NCI-H2107 treated with DMSO at 0.1 percent for 48 hours (cell line): ENCODE measurements around the gene TIMM44.
A peak's percentile ranks its signal among the peaks of the same experiment; 100 is the strongest.
"Not testable (repeated sequence)": the region's sequence is repeated elsewhere in the genome, so short reads cannot be mapped to it uniquely, and the experiment has no call there.

Source experiments
- DNase-seq: peaks from one replicate; lab custom pipeline; 2025; ENCODE audit not compliant: unreplicated experiment; lab: John Stamatoyannopoulos, UW

The TIMM44 gene

DNA sequence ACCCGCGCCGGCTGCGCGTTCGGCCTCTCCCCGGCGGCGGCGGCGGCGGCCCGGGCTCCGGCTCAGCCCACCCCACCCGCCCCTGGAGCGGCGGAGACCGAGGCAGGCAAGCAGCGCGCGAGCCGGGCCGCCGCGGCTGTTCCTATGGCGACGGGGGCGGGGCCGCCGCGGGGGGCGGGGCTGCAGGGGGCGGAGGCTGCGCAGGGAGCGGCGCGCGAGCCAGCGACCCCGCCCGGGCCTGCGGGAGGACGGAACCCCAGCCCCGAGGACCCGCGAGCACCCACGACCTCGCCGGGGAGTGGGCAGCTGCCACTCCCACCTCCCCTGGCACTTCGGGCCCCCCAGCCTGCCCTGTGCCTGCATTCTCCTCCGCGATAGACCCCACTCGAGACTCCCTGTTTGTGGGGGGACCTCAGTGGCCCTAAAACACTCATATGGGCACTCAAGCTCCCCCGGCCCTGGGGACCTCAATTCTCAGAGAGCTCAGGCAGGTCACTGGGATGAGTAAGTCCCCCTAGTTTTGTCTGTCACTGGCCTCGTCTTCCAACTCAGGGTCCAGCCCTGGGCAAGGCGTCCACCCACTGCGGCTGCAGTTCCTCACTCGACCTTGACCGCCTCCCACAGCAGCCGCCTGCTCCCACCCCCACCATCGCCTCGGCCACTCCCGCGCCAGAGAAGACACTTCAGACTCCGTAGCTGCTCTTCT, 17.3 kb downstream of the TIMM44 start, which contains the start of gene CTXN1:
CTXN1 (minus strand) TSS at position 115 of the 706 bp plus-strand sequence. CDS start 597 bp downstream, outside the sequence.
- DNase-seq = no peak

DNA sequence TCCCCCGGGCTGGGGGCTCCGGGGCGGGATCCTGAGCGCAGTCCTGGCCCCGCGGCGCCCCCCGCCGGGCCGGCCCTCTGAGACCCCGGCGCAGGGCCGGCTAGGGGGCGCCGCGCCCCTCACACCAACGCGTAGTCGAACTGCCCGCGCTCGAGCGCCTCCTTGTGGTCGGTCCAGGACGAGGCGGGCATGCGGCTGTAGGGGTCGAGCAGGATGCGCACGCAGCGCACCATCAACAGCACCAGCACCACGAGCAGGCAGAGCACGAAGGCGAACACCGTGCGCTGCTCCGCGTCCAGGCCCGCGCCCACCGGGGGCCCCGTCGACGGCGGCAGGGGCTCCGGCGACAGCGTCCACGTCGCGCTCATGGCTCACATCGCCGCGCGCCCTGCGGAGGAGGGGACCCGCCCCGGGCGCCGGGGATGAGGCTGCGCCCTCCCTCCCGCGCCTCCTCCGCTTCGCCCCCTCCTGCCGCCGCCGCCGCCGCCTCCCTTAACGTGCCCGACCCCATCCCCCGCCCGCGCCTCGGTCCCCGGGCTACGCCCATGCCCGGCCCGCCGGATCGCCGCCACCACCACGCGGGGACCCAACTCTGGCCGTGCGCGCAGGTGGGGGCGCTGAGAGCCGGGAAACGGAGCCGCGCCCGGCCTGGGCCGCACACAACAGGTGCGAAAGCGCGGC, 18.2 kb downstream of the TIMM44 start:
- DNase-seq = no peak

DNA sequence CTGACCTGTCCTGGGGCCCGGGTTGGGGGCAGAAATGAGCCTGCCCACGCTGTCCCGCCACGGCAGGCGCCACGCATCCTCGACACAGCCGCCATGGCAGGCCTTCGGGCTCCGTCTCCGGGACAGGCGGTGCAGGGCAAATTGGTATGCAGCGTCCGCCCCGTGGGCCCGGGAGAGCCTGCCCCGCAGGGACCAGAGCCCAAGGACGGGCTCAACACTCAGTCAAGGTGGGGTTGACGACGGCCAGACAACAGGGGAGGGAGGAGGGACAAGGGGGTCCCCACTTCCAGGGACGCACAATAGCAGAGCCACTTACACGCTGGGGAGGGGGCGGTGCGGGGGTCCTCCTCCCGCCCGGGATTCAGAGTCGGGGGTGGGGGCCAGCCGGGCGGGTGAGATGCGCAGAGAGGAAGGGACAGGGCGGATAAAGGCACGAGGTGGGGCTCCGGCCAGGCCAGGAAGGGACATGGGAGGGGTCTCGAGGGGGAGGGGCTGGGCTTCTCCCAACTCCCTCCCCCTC, 18.8 kb downstream of the TIMM44 start:
- DNase-seq = no peak

DNA sequence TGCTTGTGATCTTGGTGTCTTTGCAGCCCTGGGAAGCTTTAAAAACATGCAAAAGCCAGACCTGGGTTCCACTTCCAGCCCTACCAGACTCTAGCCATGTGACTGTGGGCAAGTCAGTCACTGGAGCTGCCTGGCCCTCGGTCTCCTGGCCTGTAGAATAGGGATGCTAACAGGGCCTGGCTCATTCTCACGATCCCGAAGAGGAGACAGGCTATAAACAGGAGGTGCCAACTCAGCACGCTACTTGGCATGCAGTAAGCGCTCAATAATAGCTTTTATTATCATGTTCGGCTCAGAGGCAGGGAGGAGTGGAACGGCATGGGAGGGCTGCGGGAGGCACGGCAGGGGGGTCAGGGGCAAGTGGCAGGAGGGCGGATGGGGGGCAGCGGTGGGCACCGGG, 19.2 kb downstream of the TIMM44 start:
- DNase-seq = no peak

DNA sequence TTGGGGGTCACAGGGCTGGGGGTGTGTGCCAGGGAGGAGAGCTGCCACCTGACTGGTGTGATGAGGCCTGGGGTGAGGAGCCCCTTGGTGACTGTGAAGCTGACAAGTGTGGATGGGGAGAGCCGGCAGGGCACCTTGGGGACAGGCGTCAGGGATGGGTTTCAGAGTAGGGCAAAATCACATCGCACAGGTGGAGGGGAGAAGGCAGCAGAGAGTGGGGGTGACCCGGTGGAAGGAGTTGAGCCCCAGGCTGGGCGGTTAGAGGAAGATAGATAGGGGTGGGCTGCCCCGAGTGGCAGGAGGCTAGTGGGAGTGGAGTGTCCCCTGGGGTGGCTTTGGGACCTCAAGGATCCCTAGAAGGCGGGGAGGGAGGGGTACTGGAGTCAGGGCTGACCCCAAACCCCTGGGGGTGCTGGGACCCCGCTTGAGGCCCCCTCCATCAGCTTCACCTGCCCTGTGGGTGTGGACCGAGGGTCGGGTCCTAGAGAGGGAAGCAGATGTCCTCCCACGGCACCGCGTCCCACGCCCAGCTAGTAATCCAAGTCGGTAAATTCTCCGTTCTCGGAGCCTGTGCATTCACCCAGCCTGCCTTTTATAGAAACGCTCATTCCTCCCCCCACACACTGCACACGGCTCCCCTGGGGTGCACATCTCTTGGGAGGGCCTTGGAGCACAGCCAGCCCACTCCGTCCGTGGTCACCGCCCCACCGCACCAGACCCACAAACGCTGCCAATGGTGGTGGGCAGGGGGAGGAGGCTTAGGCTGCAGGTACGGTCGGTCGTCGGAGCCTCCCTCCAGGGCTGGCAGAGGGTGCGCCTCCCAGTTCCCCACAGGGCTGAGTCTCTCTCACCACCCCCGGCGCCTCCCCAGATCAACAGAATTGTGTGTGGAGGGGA, 19.9 kb downstream of the TIMM44 start:
- no peak for DNase-seq

DNA sequence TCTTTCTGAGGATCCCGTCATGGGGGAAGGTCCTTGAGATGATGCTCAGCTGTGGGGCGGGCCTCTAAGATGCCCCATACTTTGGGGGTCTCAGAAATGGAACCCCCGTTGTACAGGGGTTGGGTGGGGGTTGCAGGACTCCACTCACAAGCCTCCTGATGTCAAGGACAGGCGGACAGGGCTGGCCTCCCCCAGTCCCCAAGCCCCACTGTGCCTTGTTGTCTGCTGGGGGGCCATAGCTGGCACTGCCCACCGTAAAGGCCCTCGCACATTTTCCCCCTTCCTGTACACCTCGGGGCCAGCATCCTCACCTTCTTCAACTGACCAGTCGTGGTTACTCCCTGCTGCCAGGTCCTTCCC, 20.6 kb downstream of the TIMM44 start:
- no peak for DNase-seq

DNA sequence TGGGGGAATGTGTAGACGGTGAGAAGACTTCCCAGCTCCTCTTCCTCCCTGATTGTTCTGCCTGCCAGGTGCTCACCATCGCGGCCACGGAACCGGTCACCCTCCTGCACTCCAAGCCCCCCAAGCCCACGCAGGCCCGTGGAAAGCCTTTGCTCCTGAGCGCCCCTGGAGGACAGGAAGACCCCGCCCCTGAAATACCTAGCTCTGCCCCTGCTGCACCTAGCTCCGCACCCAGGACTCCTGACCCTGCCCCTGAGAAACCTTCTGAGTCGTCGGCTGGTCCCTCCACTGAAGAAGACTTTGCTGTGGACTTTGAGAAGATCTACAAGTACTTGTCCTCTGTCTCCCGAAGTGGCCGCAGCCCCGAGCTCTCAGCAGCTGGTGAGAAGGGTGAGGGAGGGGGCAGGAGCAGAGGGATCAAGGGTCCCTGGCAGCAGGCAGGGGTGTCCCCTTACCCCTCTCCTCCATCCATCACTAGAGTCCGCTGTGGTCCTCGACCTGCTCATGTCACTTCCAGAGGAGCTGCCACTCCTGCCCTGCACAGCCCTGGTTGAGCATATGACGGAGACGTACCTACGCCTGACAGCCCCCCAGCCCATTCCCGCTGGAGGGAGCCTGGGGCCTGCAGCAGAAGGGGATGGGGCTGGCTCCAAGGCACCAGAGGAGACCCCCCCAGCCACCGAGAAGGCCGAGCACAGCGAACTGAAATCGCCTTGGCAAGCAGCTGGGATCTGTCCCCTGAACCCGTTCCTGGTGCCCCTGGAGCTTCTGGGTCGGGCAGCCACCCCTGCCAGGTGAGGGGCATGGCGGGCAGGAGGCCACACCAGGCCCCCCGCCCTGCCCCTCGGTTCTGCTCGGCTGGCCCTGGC, 21.3 kb downstream of the TIMM44 start:
- DNase-seq = no peak

DNA sequence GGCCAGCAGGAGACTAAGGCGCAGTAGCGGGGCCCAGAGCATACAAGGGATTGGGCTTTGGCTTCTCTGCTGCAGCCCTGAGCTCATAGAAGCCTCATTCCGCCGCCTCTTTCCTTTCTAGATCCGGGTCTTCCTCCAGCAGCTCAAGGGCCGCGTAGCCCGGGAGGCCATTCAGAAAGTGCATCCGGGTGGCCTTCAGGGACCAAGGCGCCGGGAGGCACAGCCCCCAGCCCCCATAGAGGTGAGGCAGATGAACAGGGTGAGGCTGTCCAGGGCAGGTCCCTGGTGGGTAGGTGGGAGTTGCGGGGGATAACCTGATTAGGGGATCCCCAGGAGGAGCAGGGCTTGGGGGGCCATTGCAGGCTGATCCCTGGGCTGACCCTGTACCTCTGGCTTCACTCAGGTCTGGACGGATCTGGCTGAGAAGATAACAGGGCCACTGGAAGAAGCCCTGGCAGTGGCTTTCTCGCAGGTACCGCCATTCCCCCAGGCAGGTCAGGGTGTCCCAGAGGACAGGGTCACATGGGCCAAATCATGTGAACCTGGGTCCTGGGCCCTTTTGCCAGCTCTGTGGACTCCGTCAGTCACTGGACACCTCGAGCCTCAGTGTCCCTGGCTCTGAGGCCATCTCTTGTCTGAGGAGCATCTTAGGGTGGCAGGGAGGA, 22.0 kb downstream of the TIMM44 start:
- no peak for DNase-seq

DNA sequence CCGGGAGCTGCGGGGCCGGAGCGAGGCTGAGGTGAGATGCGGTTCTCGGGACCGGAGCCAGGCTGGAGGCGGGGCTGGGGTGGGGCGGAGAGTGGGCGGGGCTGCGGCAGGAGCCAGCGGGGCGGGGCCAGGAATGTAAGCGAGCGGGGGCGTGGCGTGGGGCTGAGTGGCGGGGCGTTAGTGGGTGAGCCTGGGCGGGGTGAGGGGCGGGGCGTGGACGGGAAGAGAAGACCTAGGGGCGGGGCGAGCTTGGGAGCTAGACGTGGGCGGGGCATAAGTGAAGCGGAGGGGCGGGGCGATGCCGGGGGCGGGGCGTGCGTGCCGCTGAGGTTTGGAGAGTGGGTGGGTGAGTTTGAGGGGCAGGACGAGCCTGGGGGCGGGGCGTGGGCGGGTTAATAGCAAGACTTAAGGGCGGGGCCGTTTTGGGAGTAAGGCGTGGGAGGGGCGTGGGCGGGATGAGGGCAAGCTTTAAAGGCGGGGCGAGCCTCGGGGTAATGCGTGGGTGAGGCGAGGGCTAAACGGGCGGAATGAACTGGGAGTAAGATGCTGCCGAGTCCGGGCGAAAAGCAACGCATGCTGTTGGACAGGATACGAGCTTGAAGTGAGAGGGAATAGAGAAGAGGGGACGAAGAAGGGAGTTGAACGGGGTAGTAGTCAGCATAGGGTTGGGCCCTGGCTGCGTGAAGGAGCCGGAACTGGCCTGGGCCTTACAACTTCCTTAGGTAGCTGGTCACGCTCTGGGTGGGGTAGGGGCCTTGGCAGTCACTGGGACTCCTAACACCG, 22.8 kb downstream of the TIMM44 start:
- DNase-seq = peak; percentile 76

DNA sequence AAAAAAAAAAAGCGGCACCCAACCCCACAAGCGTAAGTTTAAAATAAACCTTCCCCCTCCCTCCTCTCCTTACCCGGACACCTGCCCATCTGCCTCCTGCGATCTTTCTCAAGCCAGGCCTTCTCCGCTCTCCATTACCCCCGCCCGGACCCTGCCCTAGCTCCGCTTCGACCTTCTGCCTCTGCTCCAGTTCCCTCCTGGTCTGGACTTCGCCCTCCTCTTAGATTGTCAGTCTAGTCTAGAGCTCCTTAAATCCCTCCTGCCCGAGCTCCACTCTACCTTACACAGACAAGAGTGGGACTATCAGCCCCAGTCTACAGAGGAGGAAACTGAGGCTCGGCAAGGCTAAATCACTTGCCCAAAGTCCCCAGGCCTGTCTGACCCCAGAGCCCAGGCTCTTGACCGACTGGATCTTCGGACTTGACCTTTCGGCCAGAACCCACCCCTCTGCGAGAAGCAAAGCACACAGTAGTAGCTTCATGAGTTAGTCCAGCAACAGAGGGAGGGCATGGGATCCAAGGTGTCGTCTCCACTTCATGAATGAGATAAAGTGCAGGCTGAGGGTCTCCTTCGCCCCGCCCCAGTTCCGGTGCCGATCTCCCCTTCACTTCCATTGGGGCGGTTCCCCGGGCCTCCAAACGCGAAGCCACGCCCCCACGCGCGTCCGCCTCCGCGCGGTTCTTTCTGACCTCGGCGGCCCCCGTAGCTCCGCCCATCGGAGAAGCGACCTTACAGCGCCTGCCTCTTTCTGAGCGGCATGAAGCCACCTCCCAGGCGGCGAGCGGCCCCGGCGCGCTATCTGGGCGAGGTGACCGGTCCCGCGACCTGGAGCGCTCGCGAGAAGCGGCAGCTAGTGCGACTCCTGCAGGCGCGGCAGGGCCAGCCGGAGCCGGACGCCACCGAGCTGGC, 23.6 kb downstream of the TIMM44 start, which contains the start of gene SNAPC2:
SNAPC2 (plus strand) TSS at position 729 of the 909 bp plus-strand sequence; CDS start at position 758, 29 bp downstream.
- DNase-seq = peak; percentile 43

DNA sequence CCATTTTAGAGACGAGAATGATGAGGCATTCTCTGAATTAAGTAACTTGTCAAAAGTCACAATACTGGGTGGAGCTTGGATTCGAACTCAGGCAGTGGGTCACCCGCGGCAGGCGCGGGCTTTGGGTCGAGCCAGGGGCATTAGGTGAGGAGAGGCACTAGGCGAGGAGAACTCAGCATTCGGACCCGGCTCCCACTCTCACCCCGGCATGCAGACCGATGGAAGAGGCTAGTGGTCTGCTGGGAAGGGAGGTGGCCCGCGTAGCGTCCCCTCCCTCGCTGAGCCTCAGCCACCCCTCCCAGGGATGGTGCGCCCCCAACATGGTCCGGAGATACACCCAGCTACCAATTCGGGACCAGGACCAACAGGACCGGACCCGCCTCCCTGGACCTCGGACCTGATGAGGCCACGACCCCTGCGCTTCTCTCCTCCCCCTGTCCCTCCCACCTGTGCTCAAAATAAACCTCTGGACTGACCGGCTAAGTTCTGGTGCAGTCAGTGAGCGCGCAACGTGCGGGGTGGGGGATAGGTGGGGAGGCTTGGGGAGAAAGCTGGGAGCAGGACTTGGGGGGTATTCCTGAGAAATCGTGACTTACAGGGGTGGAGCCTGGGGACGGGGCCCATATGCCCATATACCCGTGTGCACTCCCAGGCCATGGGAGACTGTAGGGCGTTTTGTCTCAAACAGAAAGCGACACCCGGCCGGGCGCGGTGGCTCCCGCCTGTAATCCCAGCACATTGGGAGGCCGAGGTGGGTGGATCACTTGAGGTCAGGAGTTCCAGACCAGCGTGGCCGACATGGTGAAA, 24.6 kb downstream of the TIMM44 start:
- no peak for DNase-seq

DNA sequence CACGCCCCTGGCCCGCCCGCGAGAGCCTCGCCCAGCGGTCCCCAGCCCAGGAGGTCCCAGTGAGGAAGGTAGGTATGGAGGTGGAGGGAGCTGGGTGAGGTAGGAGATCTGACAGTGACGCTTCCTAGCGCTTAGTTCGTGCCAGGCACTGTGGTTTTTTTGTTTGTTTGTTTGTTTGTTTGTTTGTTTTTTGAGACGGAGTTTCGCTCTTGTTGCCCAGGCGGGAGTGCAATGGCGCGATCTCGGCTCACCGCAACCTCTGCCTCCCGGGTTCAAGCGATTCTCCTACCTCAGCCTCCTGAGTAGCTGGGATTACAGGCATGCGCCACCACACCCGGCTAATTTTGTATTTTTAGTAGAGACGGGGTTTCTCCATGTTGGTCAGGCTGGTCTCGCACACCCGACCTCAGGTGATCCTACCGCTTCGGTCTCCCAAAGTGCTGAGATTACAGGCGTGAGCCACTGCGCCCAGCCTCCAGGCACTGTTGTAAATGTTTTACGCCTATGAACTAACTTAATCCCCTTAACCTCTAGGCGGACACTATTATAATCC, 25.3 kb downstream of the TIMM44 start:
- DNase-seq = not testable (repeated sequence)

DNA sequence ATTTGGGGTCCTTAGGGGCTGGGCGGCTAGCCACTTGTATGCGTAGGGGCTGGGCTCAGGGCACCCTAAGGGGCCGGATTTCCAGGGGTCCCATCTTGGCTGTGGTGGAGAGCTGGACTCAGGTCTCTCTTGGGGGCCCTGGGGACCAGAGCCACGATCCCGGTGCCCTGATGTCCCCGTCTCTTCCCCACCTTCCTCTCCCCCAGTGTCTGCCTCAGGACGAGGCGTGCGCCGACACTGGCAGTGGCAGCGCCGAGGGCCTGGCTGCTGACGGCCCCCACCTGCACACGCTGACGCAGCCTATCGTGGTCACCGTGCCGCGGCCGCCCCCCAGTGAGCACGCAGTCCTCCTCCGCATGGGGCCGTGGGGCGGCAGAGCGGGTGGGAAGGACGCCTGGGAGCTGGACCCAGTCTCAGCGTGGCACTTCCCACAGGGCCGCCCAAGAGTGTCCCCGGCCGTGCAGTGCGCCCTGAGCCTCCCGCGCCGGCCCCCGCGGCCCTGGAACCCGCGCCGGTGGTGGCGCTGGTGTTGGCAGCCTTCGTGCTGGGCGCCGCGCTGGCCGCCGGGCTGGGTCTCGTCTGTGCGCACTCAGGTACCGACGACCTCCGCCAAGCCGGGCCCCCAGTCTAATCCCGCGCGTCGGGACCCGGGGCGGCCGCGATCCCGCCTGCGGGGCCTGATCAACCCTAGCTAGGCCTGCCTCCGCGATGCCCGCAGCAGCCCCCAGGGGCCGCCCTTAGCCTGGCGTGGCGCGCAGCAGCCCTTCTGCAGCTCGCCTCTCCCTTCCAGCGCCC, 26.0 kb downstream of the TIMM44 start:
- DNase-seq = no peak

DNA sequence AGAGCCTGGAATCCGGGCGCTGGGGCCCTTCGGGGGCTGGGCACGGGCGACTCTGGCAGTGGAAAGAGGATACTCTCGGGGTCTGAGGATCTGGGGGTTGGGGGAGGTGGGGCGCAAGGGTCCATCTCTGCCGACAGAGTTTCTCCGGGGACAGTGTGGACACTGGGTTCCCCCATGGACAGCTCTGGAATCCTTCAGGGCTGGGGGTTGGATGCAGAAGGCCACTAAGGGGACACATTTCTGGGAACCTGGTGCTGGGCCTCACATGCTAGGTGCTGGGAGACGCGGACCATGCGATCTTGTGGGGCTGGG, 26.6 kb downstream of the TIMM44 start:
- no peak for DNase-seq

DNA sequence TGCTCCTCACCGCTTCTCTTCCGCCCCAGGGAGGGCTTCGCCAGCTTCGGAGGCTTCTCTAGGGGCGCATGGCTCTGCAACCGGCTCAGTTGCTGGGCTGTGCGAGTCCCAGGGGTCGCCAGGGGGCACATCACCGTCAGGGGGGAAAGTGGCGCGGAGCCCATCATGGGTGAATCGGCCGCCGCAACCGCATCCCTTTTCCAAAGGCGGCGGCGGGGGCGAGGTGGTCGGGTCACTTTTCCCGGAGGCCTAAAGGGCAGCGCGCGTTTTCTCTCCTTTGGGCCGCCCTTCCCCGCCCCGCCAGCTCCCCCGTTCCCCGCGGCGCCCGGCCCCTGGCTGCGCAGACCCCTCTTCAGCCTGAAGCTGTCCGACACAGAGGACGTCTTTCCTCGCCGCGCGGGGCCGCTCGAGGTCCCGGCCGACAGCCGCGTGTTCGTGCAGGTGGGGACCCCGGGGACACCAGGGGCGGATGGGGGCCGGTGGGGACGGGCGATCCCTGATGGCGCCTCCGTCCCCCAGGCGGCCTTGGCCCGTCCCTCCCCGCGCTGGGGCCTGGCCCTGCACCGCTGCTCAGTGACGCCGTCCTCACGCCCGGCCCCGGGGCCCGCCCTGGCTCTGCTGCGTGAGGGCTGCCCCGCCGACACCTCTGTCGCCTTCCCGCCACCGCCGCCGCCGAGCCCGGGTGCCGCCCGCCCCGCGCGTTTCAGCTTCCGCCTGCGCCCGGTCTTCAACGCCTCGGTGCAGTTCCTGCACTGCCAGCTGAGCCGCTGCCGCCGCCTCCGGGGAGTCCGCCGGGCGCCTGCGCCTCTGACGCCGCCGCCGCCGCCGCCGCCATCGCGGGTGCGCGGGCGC, 27.1 kb downstream of the TIMM44 start:
- DNase-seq = no peak
